ENCODE data around the gene ANO6. TPM values are rescaled to one million over a fixed set of nuclear protein-coding genes. Genes with fewer than 3 reads are reported as not detected.

Gene ANO6
- total RNA-seq, 1 experiment from 2014 or later: 51.4 TPM

GRCh38 chr12:45421736-45422135 is 205.8 kb downstream of the ANO6 start:
- Histone ChIP-seq H3K36me3 (ENCODE audit: low read depth) (peaks cover 31% of the 10 kb centered on the region), H4K20me1 (ENCODE audit: insufficient read depth) (no peaks in the 10 kb centered on the region), H3K79me2 (ENCODE audit: low read depth) (no peaks in the 10 kb centered on the region), H3K9me3 (ENCODE audit: insufficient read depth, low read depth) (no peaks in the 10 kb centered on the region), H3K4me1 (replicated peaks; ENCODE audit: insufficient read depth) (no peaks in the 10 kb centered on the region), H3K4me3 (no peak overlapping the region), H3K4me2 (no peak overlapping the region), H3F3A (ENCODE audit: insufficient read depth, low read depth) (no peaks in the 10 kb centered on the region), H3K9me2 (ENCODE audit: insufficient read depth) (no peaks in the 10 kb centered on the region), H3K27me3 (ENCODE audit: insufficient read depth, low read depth) (no peaks in the 10 kb centered on the region), H3K27ac (no peak overlapping the region), H2AFZ (no peak overlapping the region)
- TF ChIP-seq EZH2 (IDR thresholded peaks at IDR 0.05; ENCODE audit: low read depth): no peak
- TF ChIP-seq CTCF (conservative IDR thresholded peaks at IDR 0.05): no peak
- ChIA-PET CTCF (interaction anchor here (0.6 kb wide), 1 partner anchor 87 kb away, joined by 3 read pairs; no protein-coding TSS in a partner anchor), POLR2A (ENCODE audit: unreplicated experiment) (no interaction called here)
- intact Hi-C loops (cut with micrococcal nuclease; ENCODE audit: unreplicated experiment): no loop called here
- DNase-seq: no peak
- BruUV-seq (replicated peaks): no TSS peak

- Histone ChIP-seq H3K4me3 (no peak overlapping the region), H3K9me2 (ENCODE audit: insufficient read depth) (no peaks in the 10 kb centered on the region), H3K9me3 (ENCODE audit: insufficient read depth, low read depth) (no peaks in the 10 kb centered on the region), H3F3A (ENCODE audit: insufficient read depth, low read depth) (no peaks in the 10 kb centered on the region), H3K79me2 (ENCODE audit: low read depth) (no peaks in the 10 kb centered on the region), H3K27ac (no peak overlapping the region), H4K20me1 (ENCODE audit: insufficient read depth) (no peaks in the 10 kb centered on the region), H2AFZ (no peak overlapping the region), H3K4me1 (replicated peaks; ENCODE audit: insufficient read depth) (no peaks in the 10 kb centered on the region), H3K36me3 (ENCODE audit: low read depth) (peaks cover 28% of the 10 kb centered on the region), H3K4me2 (no peak overlapping the region), H3K27me3 (ENCODE audit: insufficient read depth, low read depth) (no peaks in the 10 kb centered on the region)
- DNase-seq: no peak
- no TSS peak for BruUV-seq (replicated peaks)
- intact Hi-C loops (cut with micrococcal nuclease; ENCODE audit: unreplicated experiment): no loop called here
- POLR2A ChIA-PET (ENCODE audit: unreplicated experiment): no interaction called here
- CTCF ChIA-PET: no interaction called here
- TF ChIP-seq EZH2 (IDR thresholded peaks at IDR 0.05; ENCODE audit: low read depth): no peak
- TF ChIP-seq CTCF (conservative IDR thresholded peaks at IDR 0.05): no peak
These were observed 208.0 kb downstream of the ANO6 start for GRCh38 chr12:45423931-45424330.

DNA sequence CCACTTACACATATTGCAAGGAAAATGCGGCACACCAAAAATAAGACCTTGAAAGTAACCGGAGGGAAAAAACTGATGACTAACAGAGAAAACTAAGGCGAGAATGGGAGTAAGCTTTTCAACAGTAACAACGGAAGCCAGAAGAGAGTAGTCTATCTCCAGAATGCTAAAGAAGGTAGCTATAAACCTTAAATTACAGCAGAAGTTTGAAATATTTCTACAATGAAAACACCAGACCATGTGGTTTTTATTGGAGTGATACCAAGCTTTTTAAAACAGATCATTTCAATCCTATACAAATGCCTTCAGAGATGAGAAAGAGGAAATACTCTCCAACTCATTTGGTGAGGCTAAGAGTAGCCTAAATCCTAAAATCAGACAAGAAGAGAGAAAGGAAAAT is 209.5 kb downstream of the ANO6 start:
- H3K4me1 ChIP-seq (replicated peaks; ENCODE audit: insufficient read depth): no peaks in the 10 kb centered on the region
- intact Hi-C loops (cut with micrococcal nuclease; ENCODE audit: unreplicated experiment): no loop called here
- H3K27ac ChIP-seq: no peak overlapping the region
- H3K9me2 ChIP-seq (ENCODE audit: insufficient read depth): no peaks in the 10 kb centered on the region
- H3K27me3 ChIP-seq (ENCODE audit: insufficient read depth, low read depth): no peaks in the 10 kb centered on the region
- H3K9me3 ChIP-seq (ENCODE audit: insufficient read depth, low read depth): no peaks in the 10 kb centered on the region
- no peaks in the 10 kb centered on the region for H3F3A ChIP-seq (ENCODE audit: insufficient read depth, low read depth)
- POLR2A ChIA-PET (ENCODE audit: unreplicated experiment): interaction anchor here (0.6 kb wide), 1 partner anchor 302 kb away, joined by 4 read pairs; no protein-coding TSS in a partner anchor
- CTCF ChIA-PET: no interaction called here
- no peak overlapping the region for H3K4me2 ChIP-seq
- no TSS peak for BruUV-seq (replicated peaks)
- DNase-seq: no peak
- TF ChIP-seq CTCF (conservative IDR thresholded peaks at IDR 0.05) (no peak), EZH2 (IDR thresholded peaks at IDR 0.05; ENCODE audit: low read depth) (no peak)
- no peaks in the 10 kb centered on the region for H3K79me2 ChIP-seq (ENCODE audit: low read depth)
- no peaks in the 10 kb centered on the region for H4K20me1 ChIP-seq (ENCODE audit: insufficient read depth)
- H3K36me3 ChIP-seq (ENCODE audit: low read depth): peaks cover 37% of the 10 kb centered on the region
- H2AFZ ChIP-seq: no peak overlapping the region
- no peak overlapping the region for H3K4me3 ChIP-seq
